GM12875 (cell line): ENCODE results near the gene PDGFA.

Experiments used
- H3K4me3 ChIP-seq: one replicate; pipeline ENCODE4 v1.5.1; 2011; ENCODE audit warnings: low read depth, low read length, control low read depth
- CTCF ChIP-seq: IDR thresholded peaks from 2 replicates; pipeline ENCODE4 v1.5.1; 2011; ENCODE audit warnings: low read depth, mild to moderate bottlenecking, control low read depth, inconsistent platforms, low read length, moderate library complexity, borderline replicate concordance; ENCODE audit not compliant: insufficient read depth

The PDGFA gene

GRCh38 chr7:472640-472957 is 47.0 kb downstream of the PDGFA start:
- H3K4me3 ChIP-seq: no peak overlapping the region
- no peak for TF ChIP-seq CTCF

GRCh38 chr7:471866-472639 is 47.6 kb downstream of the PDGFA start:
- H3K4me3 ChIP-seq: no peak overlapping the region
- TF ChIP-seq CTCF: no peak

GRCh38 chr7:471191-471865 is 48.3 kb downstream of the PDGFA start:
- no peak overlapping the region for H3K4me3 ChIP-seq
- TF ChIP-seq CTCF: no peak

- no peak for TF ChIP-seq CTCF
- H3K4me3 ChIP-seq: no peak overlapping the region
Measured at GRCh38 chr7:469563-469961, 50.1 kb downstream of the PDGFA start.

- TF ChIP-seq CTCF: no peak
- H3K4me3 ChIP-seq: no peak overlapping the region
Measured at GRCh38 chr7:468681-469562, 50.7 kb downstream of the PDGFA start.

- no peak overlapping the region for H3K4me3 ChIP-seq
- no peak for TF ChIP-seq CTCF
Measured at GRCh38 chr7:467856-468545, 51.6 kb downstream of the PDGFA start.
